ENCODE results near the gene AQP12B. TPM values are rescaled to one million over a fixed set of nuclear protein-coding genes. Genes with fewer than 3 reads are reported as not detected.
"Not testable (repeated sequence)": the region's sequence is repeated elsewhere in the genome, so short reads cannot be mapped to it uniquely, and the experiment has no call there.

AQP12B gene
- total RNA-seq, 1 donor from 2014 or later = not detected

DNA sequence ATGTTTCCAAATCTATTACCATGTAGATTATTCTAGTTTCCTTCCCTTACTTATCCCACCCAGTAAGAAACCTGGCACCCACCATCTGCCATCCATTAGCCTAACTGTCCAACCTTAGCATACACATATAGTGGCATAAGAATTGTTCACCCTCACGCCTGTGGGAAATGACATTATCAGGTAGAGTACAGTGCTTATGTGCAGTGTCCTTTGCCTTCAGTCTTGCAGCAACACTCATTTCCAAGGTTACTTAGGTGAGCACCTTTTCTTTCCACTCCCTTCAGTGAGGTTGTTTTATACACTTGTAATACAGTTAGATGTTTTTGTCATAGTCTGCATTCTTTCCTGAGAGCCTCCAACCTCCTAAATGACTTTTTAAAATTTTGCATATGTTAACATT is 18.1 kb downstream of the AQP12B start:
- DNase-seq (ENCODE audit: low read depth) = no peak
- H3K27me3 ChIP-seq (ENCODE audit: control insufficient read depth, insufficient read depth, low read length) = peaks cover 1% of the 10 kb centered on the region
- no peak overlapping the region for H3K4me3 ChIP-seq (ENCODE audit: low read depth, low read length)
- H3K36me3 ChIP-seq (ENCODE audit: control insufficient read depth, insufficient read depth, low read length) = no peaks in the 10 kb centered on the region
- FAIRE-seq = no peak
- TF ChIP-seq, protein P1, sequence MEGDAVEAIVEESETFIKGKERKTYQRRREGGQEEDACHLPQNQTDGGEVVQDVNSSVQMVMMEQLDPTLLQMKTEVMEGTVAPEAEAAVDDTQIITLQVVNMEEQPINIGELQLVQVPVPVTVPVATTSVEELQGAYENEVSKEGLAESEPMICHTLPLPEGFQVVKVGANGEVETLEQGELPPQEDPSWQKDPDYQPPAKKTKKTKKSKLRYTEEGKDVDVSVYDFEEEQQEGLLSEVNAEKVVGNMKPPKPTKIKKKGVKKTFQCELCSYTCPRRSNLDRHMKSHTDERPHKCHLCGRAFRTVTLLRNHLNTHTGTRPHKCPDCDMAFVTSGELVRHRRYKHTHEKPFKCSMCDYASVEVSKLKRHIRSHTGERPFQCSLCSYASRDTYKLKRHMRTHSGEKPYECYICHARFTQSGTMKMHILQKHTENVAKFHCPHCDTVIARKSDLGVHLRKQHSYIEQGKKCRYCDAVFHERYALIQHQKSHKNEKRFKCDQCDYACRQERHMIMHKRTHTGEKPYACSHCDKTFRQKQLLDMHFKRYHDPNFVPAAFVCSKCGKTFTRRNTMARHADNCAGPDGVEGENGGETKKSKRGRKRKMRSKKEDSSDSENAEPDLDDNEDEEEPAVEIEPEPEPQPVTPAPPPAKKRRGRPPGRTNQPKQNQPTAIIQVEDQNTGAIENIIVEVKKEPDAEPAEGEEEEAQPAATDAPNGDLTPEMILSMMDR (IDR thresholded peaks at IDR 0.05; ENCODE audit: insufficient read depth, low read length, severe bottlenecking) = no peak

- peaks cover 1% of the 10 kb centered on the region for H3K27me3 ChIP-seq (ENCODE audit: control insufficient read depth, insufficient read depth, low read length)
- TF ChIP-seq, protein P1 (IDR thresholded peaks at IDR 0.05; ENCODE audit: insufficient read depth, low read length, severe bottlenecking) = no peak
- H3K36me3 ChIP-seq (ENCODE audit: control insufficient read depth, insufficient read depth, low read length) = no peaks in the 10 kb centered on the region
- H3K4me3 ChIP-seq (ENCODE audit: low read depth, low read length) = no peak overlapping the region
- FAIRE-seq (no peak), DNase-seq (ENCODE audit: low read depth) (no peak)
These were observed 19.0 kb downstream of the AQP12B start for GRCh38 chr2:240663546-240664190.

GRCh38 chr2:240662681-240663080 is 20.0 kb downstream of the AQP12B start:
- peaks cover 1% of the 10 kb centered on the region for H3K27me3 ChIP-seq (ENCODE audit: control insufficient read depth, insufficient read depth, low read length)
- DNase-seq (ENCODE audit: low read depth) (peak; percentile 5), FAIRE-seq (no peak)
- no peaks in the 10 kb centered on the region for H3K36me3 ChIP-seq (ENCODE audit: control insufficient read depth, insufficient read depth, low read length)
- H3K4me3 ChIP-seq (ENCODE audit: low read depth, low read length) = no peak overlapping the region
- TF ChIP-seq, protein P1 (IDR thresholded peaks at IDR 0.05; ENCODE audit: insufficient read depth, low read length, severe bottlenecking) = no peak

GRCh38 chr2:240659883-240660282 is 22.8 kb downstream of the AQP12B start:
- DNase-seq (ENCODE audit: low read depth); H3K36me3 ChIP-seq (ENCODE audit: control insufficient read depth, insufficient read depth, low read length); FAIRE-seq; H3K4me3 ChIP-seq (ENCODE audit: low read depth, low read length); H3K27me3 ChIP-seq (ENCODE audit: control insufficient read depth, insufficient read depth, low read length): not testable (repeated sequence)

- no peak for FAIRE-seq
- Histone ChIP-seq H3K36me3 (ENCODE audit: control insufficient read depth, insufficient read depth, low read length) (no peaks in the 10 kb centered on the region), H3K27me3 (ENCODE audit: control insufficient read depth, insufficient read depth, low read length) (no peaks in the 10 kb centered on the region), H3K4me3 (ENCODE audit: low read depth, low read length) (no peak overlapping the region)
- peak; percentile 3 for DNase-seq (ENCODE audit: low read depth)
- TF ChIP-seq, protein P1 (IDR thresholded peaks at IDR 0.05; ENCODE audit: insufficient read depth, low read length, severe bottlenecking) = no peak
These were observed 26.5 kb downstream of the AQP12B start for GRCh38 chr2:240655931-240656886.

- peaks cover 11% of the 10 kb centered on the region for H3K27me3 ChIP-seq (ENCODE audit: control insufficient read depth, insufficient read depth, low read length)
- no peaks in the 10 kb centered on the region for H3K36me3 ChIP-seq (ENCODE audit: control insufficient read depth, insufficient read depth, low read length)
- TF ChIP-seq, protein P1 (IDR thresholded peaks at IDR 0.05; ENCODE audit: insufficient read depth, low read length, severe bottlenecking) = no peak
- DNase-seq (ENCODE audit: low read depth) (no peak), FAIRE-seq (no peak)
- no peak overlapping the region for H3K4me3 ChIP-seq (ENCODE audit: low read depth, low read length)
These were observed 31.5 kb downstream of the AQP12B start for GRCh38 chr2:240651185-240651584.

Measured in bronchial epithelial cell (primary cell).